Psoas muscle (tissue), 8 donors: ENCODE data around the gene PIK3C2B. TPM values are rescaled to one million over a fixed set of nuclear protein-coding genes. Genes with fewer than 3 reads are reported as not detected.
A peak's percentile ranks its signal among the peaks of the same experiment; 100 is the strongest.
"Not testable (repeated sequence)": the region's sequence is repeated elsewhere in the genome, so short reads cannot be mapped to it uniquely, and the experiment has no call there.

Experiments used
- ATAC-seq, 4 donors: fragments of 200-7000 bp; cut with Tn5 transposase; one replicate each; pipeline ENCODE4 v1.9.1; 2020; ENCODE audit warnings: moderate library complexity in 3 of 4, mild to moderate bottlenecking in 2 of 4
- DNase-seq, 2 donors: peaks; one replicate each; pipeline ENCODE4 v3.0.0-alpha.2; 2020
- H3K27ac ChIP-seq: fragments of 200-600 bp; one replicate; pipeline ENCODE4 v1.8.0; 2022
- H3K27me3 ChIP-seq, 3 donors: fragments of 200-600 bp in 1 of 3; one replicate each; pipeline versions ENCODE4 v1.6.1 to v1.8.0; 2013 to 2022; ENCODE audit warnings: low read length in 2 of 3, mild to moderate bottlenecking in 2 of 3, moderate library complexity in 1 of 3; ENCODE audit not compliant: insufficient read depth in 3 of 3
- H3K36me3 ChIP-seq, 2 donors: fragments of 200-600 bp in 1 of 2; one replicate each; pipeline versions ENCODE4 v1.6.1 to v1.8.0; 2013 to 2022; ENCODE audit warnings: low read depth in 1 of 2, mild to moderate bottlenecking in 1 of 2, moderate library complexity in 1 of 2; ENCODE audit not compliant: insufficient read depth in 1 of 2
- H3K4me1 ChIP-seq: fragments of 200-600 bp; one replicate; pipeline ENCODE4 v1.8.0; 2022
- H3K4me3 ChIP-seq: fragments of 200-600 bp; one replicate; pipeline ENCODE4 v1.8.0; 2022; ENCODE audit warnings: mild to moderate bottlenecking
- H3K9me3 ChIP-seq: fragments of 200-600 bp; one replicate; pipeline ENCODE4 v1.8.0; 2022
- CTCF ChIP-seq: fragments of 200-600 bp; IDR thresholded peaks from one replicate; pipeline ENCODE4 v1.8.0; 2022; ENCODE audit warnings: antibody characterized with exemption
- WGBS, 3 donors: extraction: QIAGEN DNeasy Blood & Tissue Kit; methylation state at CpG; one replicate each; pipeline versions ENCODE4 v1.1.6 to v1.1.7; 2013; 5-methylcytosine and 5-hydroxymethylcytosine counted together
- intact Hi-C, 2 donors: fragments of 100-400 bp; cut with DNase I; formaldehyde crosslinking; loops; one replicate each; pipeline versions ENCODE4 v1.11.0 to v1.14.2; 2022
- polyA plus RNA-seq, 3 donors: library from polyadenylated mRNA; stranded (reverse); fragments of 200-250 nt; gene quantifications; one replicate each; pipeline ENCODE4 v1.2.3, GENCODE V29; 2013
- total RNA-seq, 4 donors: library from RNA; stranded (reverse); fragmentation: NEBNext Ultra II Directional in 2 of 4; extraction: Animal tissue kit (Norgen Biotek cat#: 25700) in 2 of 4; gene quantifications; one replicate each; pipeline versions ENCODE4 v1.2.1 to v1.2.4, GENCODE V29; 2021 to 2023
- donor health status: healthy with polysubstance abuse.
- donor health status: DM: no; HTN: no; CAD: no; lungs with moderate emphysema.
- donor health status: Bipolar disorder and iron deficiency.
- donor health status: healthy.
- donor health status: DM: yes; HTN: yes; CAD: no.
- donor health status: DM: no; HTN: no; CAD: no.
- donor health status: DM: no; HTN: no; CAD: no.
- donor health status: DM: yes; HTN: yes; CAD: no.

Gene PIK3C2B
- total and polyA plus RNA-seq, 7 donors = 1.9 to 20.9 (median 8.2) TPM

GRCh38 chr1:204523605-204524215, 29.1 kb upstream of the PIK3C2B start:
- WGBS, 3 donors = 93 to 97% (median 95%) methylated on average over 9 of the region's 9 CpGs
- no peak for ATAC-seq

GRCh38 chr1:204521941-204522521, 27.4 kb upstream of the PIK3C2B start:
- Histone ChIP-seq H3K4me1 (peaks cover 48% of the 10 kb centered on the region), H3K27ac (peak overlapping the region; percentile 79), H3K36me3 (peaks cover 4 to 32% of the 10 kb centered on the region in 2 donors)
- H3K27me3 ChIP-seq, ATAC-seq, H3K4me3 ChIP-seq, DNase-seq, intact Hi-C loops, H3K9me3 ChIP-seq: not testable (repeated sequence)
- WGBS, 3 donors = 80 to 92% (median 89%) methylated on average over 5 of the region's 5 CpGs

More at GRCh38 chr1:204523605-204524215, 29.1 kb upstream of the PIK3C2B start:
- Histone ChIP-seq H3K27ac (no peak overlapping the region), H3K9me3 (no peaks in the 10 kb centered on the region), H3K4me3 (no peak overlapping the region), H3K27me3 (no peaks in the 10 kb centered on the region), H3K4me1 (peaks cover 43% of the 10 kb centered on the region), H3K36me3 (peaks cover 4 to 39% of the 10 kb centered on the region in 2 donors)
- no peak for DNase-seq
- TF ChIP-seq CTCF = no peak
- intact Hi-C loops = no loop called here

- peaks cover 50% of the 10 kb centered on the region for H3K4me1 ChIP-seq
- peak overlapping the region; percentile 20 for H3K4me3 ChIP-seq
- ATAC-seq = peak; percentile 34 to 61 (median 53)
- no peak for DNase-seq
- H3K9me3 ChIP-seq = no peaks in the 10 kb centered on the region
- intact Hi-C loops = no loop called here
- WGBS, 3 donors = 33 to 43% (median 39%) methylated on average over 5 of the region's 5 CpGs
- no peak for TF ChIP-seq CTCF
- H3K27me3 ChIP-seq = no peaks in the 10 kb centered on the region
- H3K36me3 ChIP-seq = peaks cover 4 to 23% of the 10 kb centered on the region in 2 donors
- H3K27ac ChIP-seq = peak overlapping the region; percentile 79
Measured at GRCh38 chr1:204520834-204521709, 26.5 kb upstream of the PIK3C2B start.

- intact Hi-C loops, H3K36me3 ChIP-seq, H3K9me3 ChIP-seq, ATAC-seq, DNase-seq, H3K27me3 ChIP-seq: not testable (repeated sequence)
- WGBS, 3 donors = 90 to 94% (median 90%) methylated on average over 19 of the region's 19 CpGs
- peaks cover 41% of the 10 kb centered on the region for H3K4me1 ChIP-seq
- peak overlapping the region; percentile 79 for H3K4me3 ChIP-seq
- peak overlapping the region; percentile 98 for H3K27ac ChIP-seq
Measured at GRCh38 chr1:204517382-204517781, 22.8 kb upstream of the PIK3C2B start.

GRCh38 chr1:204516180-204516879, 21.7 kb upstream of the PIK3C2B start, which contains the start of gene MDM4:
Gene MDM4 (plus strand): TSS chr1:204516406. CDS start chr1:204525519, 9,113 bp downstream.
- Histone ChIP-seq H3K27ac (peak within 1 kb of the TSS; percentile 98), H3K36me3 (peaks cover 0 to 7% of the 10 kb centered on the region in 2 donors), H3K27me3 (no peaks in the 10 kb centered on the region), H3K9me3 (no peaks in the 10 kb centered on the region), H3K4me1 (peaks cover 33% of the 10 kb centered on the region), H3K4me3 (peak within 1 kb of the TSS; percentile 79)
- intact Hi-C loops = no loop called here
- DNase-seq = peak; percentile 92 to 96
- peak; percentile 95 to 98 (median 97) for ATAC-seq
- WGBS, 3 donors = 0 to 1% (median 1%) methylated on average over 43 of the region's 43 CpGs
- TF ChIP-seq CTCF = no peak
